ENCODE measurements around the gene PARK7. TPM values are rescaled to one million over a fixed set of nuclear protein-coding genes. Genes with fewer than 3 reads are reported as not detected.

Gene PARK7
- total RNA-seq, 2 donors from 2014 or later, result 247 to 273 TPM

DNA sequence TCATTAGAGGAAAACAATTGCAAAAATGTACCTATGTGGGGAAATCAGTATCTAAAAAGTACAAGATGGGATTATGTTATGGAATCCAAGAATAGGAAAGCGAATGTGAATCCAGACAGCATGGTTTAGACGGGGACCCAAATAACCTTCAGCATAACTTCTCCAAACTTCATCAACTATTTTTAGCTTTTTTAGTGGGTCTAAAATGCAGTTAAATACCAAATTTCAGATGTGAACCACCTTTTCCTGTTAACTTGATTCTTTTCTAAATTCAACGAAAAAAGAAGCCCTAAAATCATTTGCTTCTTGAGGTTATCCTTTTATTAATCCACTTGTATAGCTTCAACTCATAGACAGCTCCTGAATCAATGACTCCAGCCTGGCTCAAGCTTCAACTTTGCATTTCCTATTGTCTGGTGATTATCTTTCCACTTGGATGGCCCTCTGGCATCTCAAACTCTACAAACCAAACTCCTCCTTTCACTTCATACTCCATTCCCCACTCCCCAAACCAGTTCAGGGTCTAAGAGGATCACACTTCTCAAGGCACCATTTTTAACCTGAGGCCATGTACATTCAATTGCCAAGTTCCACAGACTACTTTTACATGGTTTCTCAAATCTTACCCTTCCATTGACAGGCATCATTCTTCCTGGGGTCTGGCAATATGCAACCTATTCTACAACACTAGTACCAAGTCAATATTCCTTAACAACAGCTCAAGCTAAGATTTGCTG lies 57.1 kb downstream of the PARK7 start:
- H3K36me3 Mint-ChIP-seq (ENCODE audit: insufficient read depth in 2 of 2), result no peaks in the 10 kb centered on the region
- no peaks in the 10 kb centered on the region for H3K9me3 Mint-ChIP-seq
- H3K27me3 Mint-ChIP-seq (ENCODE audit: low read depth), result peaks cover 60% of the 10 kb centered on the region
- ATAC-seq (replicated peaks in 1 of 2), result no peak
- H3K4me3 Mint-ChIP-seq, result no peak overlapping the region
- no peak for DNase-seq
- peaks cover 9% of the 10 kb centered on the region for H3K4me1 Mint-ChIP-seq (ENCODE audit: low read depth)
- no peak overlapping the region for H3K27ac Mint-ChIP-seq

DNA sequence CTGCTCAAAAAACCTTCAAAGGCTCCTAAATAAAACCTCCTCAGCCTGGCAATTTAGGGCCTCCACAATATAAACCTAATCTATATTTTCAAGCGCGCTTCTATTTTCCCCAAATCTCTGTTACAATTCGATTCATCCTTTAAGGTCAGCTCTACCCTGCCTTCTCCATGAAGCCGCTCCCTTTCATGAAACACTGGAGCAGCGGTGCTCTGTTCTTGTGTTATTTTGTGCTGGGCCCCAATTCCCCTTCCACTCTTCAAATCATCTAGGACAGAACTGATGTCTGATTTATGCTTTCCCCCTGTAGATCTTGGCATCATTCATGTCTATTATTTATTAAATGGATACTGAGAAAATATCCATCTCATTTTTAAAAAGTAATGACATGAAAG lies 57.7 kb downstream of the PARK7 start:
- no peak for DNase-seq
- Mint-ChIP-seq H3K36me3 (ENCODE audit: insufficient read depth in 2 of 2) (no peaks in the 10 kb centered on the region), H3K4me1 (ENCODE audit: low read depth) (peaks cover 9% of the 10 kb centered on the region), H3K9me3 (no peaks in the 10 kb centered on the region), H3K27ac (no peak overlapping the region), H3K27me3 (ENCODE audit: low read depth) (peaks cover 66% of the 10 kb centered on the region), H3K4me3 (no peak overlapping the region)
- no peak for ATAC-seq (replicated peaks in 1 of 2)

DNA sequence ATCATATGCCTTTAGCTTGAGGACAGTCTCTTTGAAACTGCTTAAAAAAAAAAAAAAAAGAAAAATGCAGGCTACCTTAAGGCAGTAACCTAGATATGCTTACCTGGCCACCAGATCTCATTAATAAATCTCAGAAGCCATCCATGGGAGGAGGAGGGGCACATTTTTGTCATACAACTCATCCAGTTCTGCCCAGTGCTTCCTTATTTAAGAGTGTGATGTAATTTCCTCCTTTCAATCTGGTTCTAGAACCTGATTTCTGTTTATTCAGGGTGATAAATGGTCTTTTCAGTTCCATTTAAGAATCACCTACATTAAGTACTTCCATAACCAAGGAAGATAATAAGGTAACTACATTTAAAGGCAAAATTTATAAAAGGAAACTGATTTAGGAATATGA lies 58.5 kb downstream of the PARK7 start:
- Mint-ChIP-seq H3K4me1 (ENCODE audit: low read depth) (peaks cover 7% of the 10 kb centered on the region), H3K9me3 (no peaks in the 10 kb centered on the region), H3K27me3 (ENCODE audit: low read depth) (peaks cover 74% of the 10 kb centered on the region), H3K4me3 (no peak overlapping the region), H3K36me3 (ENCODE audit: insufficient read depth in 2 of 2) (peaks cover under 1 to 1% of the 10 kb centered on the region in 2 donors), H3K27ac (no peak overlapping the region)
- ATAC-seq (replicated peaks in 1 of 2) (no peak), DNase-seq (no peak)

DNA sequence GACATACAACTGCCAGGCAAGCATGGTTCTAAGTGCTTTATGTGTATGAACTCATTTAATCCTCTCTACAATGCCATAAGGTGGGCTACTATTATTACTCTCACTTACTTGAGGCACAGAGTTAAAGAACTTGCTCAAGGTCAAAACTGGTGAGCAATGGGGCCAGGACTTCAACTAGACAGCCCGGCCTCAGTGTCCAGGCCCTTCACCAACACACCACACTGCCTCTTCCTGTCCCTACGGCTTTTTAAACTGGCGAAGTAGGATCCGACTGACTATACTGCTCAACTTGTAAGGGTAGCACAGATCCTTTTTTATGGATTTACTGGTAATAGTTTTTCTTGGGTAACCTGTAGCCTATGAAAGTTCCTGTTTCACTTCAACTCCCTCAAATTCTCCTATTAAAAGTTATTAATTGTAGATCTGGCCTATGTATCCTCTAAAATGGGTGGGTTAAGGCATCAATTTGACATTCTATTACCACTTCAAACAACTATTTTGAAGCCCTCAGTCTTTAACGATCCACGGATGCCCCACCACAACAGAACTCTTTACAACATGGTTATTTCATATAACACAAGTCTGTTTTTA lies 60.3 kb downstream of the PARK7 start:
- Mint-ChIP-seq H3K27me3 (ENCODE audit: low read depth) (peaks cover 69% of the 10 kb centered on the region), H3K27ac (no peak overlapping the region), H3K36me3 (ENCODE audit: insufficient read depth in 2 of 2) (peaks cover 5 to 7% of the 10 kb centered on the region in 2 donors)

DNA sequence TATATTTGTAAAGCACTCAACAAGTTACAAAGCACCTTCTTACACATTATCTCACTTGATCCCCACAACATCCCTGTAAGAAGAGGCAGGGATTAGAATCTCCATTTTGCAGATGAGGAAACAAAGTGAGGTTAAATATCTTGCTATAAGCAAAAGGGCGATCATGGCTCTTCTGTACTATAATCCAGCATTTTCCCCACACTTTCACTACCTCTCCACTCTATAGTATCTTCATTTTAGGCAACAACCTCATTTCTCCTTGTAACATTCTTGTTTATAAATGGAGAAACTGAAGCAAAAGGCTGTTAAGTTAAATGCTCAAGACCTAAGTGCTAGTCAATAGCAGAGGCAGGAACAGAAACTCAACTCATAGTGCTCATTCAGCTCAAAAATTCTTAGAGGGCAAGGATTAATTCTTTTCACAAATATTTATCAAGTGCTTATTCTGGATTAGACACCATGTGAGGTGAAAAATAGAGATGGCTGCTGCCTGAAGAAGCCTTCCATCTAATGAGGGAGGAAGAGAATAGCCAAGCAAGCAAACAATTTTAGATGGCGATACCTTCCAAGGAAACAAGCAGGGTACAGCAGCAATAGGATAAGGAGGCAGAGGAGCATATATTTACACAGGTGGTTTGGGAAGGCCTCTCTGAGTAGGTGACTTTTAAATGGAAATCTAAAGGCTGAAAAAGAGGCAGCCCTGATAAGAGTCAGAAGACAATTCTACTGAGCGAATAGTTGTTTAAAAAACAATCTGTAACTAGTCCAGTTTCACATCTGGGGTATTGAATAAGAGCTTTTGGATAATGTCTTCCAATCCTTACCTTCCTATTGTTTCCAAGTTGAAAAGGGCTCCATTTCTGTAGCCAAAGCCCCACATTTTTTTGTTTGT lies 61.1 kb downstream of the PARK7 start:
- Mint-ChIP-seq H3K36me3 (ENCODE audit: insufficient read depth in 2 of 2) (peaks cover 5 to 9% of the 10 kb centered on the region in 2 donors), H3K9me3 (peaks cover 0 to 3% of the 10 kb centered on the region in 2 donors), H3K27me3 (ENCODE audit: low read depth) (peaks cover 69% of the 10 kb centered on the region), H3K4me3 (no peak overlapping the region), H3K27ac (no peak overlapping the region), H3K4me1 (ENCODE audit: low read depth) (peaks cover 12% of the 10 kb centered on the region)
- no peak for DNase-seq
- ATAC-seq (replicated peaks in 1 of 2), result no peak

More for the DNA sequence above, 60.3 kb downstream of the PARK7 start:
- Mint-ChIP-seq H3K4me1 (ENCODE audit: low read depth) (peaks cover 10% of the 10 kb centered on the region), H3K4me3 (no peak overlapping the region), H3K9me3 (peaks cover 0 to 2% of the 10 kb centered on the region in 2 donors)
- ATAC-seq (replicated peaks in 1 of 2), result no peak
- DNase-seq, result no peak

DNA sequence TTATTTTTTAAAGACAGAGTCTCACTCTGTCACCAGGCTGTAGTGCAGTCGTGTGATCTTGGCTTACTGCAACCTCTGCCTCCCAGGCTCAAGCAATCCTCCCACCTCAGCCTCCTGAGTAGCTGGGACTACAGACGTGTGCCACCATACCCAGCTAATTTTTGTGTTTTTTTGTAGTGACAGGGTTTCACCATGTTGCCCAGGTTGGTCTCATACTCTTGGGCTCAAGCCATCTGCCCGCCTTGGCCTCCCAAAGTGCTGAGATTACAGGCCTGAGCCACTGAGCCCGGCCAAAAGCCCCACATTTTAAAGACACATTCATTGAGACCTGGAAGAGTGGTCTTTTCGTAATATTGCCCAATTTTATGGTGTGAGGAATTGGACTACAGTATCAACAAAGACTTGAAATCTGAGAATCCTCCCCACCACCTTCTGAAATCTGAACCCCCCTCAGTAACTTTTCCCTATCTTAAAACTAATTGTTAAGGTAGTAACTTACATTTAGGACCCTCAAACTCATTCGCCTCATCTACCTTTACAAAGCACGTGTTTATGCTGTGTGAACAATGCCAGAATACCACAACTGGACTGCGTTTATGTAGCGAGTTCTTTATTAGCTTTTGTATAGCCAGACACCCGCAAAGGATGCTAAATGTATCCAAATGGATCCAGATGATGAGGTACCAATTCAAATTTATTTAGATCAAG lies 61.9 kb downstream of the PARK7 start:
- H3K27me3 Mint-ChIP-seq (ENCODE audit: low read depth), result peaks cover 69% of the 10 kb centered on the region
- no peak overlapping the region for H3K27ac Mint-ChIP-seq
- peaks cover 0 to 3% of the 10 kb centered on the region in 2 donors for H3K9me3 Mint-ChIP-seq
- H3K4me3 Mint-ChIP-seq, result no peak overlapping the region
- DNase-seq (no peak), ATAC-seq (replicated peaks in 1 of 2) (no peak)
- H3K4me1 Mint-ChIP-seq (ENCODE audit: low read depth), result peaks cover 12% of the 10 kb centered on the region
- H3K36me3 Mint-ChIP-seq (ENCODE audit: insufficient read depth in 2 of 2), result peaks cover 5 to 9% of the 10 kb centered on the region in 2 donors

DNA sequence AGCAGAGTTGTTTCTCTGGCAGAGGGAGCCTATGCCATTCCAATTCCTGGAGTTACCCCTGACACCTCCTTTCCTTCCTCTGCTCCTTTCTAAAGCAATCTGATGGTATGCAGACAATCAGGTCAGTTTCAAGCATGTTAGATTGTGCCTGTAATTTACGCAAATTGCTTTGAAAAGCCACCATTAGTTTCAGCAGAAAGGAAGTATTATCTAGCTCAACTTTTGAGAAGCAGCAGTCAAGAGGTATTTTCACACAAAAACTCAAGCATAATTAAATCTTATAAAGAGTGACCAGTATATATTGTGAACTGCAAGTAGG lies 62.4 kb downstream of the PARK7 start:
- DNase-seq, result no peak
- Mint-ChIP-seq H3K36me3 (ENCODE audit: insufficient read depth in 2 of 2) (peaks cover 5 to 9% of the 10 kb centered on the region in 2 donors), H3K9me3 (peaks cover 0 to 3% of the 10 kb centered on the region in 2 donors)

DNA sequence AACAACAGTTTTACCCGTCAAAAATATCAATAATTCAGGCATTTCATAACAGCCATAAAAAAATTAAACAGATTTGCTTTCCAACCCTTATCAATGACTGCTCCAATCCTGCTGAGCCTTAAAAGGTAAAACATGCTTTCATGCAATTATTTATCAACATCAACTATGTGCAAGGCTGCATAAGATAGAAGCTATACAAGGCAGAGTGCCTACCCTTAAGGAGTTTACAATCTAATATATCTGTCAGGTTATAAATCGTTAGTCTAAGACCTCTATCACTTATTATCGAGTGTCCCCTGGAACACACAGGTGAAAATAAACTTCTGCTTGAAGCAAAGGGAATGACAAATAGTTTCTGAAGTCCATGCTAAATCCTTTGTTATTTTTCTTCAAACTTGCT lies 62.8 kb downstream of the PARK7 start:
- ATAC-seq (replicated peaks in 1 of 2) (no peak), DNase-seq (no peak)
- Mint-ChIP-seq H3K27ac (no peak overlapping the region), H3K27me3 (ENCODE audit: low read depth) (peaks cover 69% of the 10 kb centered on the region), H3K4me1 (ENCODE audit: low read depth) (peaks cover 12% of the 10 kb centered on the region), H3K36me3 (ENCODE audit: insufficient read depth in 2 of 2) (peaks cover 5 to 9% of the 10 kb centered on the region in 2 donors), H3K9me3 (peaks cover 0 to 3% of the 10 kb centered on the region in 2 donors), H3K4me3 (no peak overlapping the region)

More for the DNA sequence above, 62.4 kb downstream of the PARK7 start:
- no peak for ATAC-seq (replicated peaks in 1 of 2)
- H3K27ac Mint-ChIP-seq, result no peak overlapping the region
- H3K27me3 Mint-ChIP-seq (ENCODE audit: low read depth), result peaks cover 69% of the 10 kb centered on the region
- H3K4me1 Mint-ChIP-seq (ENCODE audit: low read depth), result peaks cover 12% of the 10 kb centered on the region
- no peak overlapping the region for H3K4me3 Mint-ChIP-seq

DNA sequence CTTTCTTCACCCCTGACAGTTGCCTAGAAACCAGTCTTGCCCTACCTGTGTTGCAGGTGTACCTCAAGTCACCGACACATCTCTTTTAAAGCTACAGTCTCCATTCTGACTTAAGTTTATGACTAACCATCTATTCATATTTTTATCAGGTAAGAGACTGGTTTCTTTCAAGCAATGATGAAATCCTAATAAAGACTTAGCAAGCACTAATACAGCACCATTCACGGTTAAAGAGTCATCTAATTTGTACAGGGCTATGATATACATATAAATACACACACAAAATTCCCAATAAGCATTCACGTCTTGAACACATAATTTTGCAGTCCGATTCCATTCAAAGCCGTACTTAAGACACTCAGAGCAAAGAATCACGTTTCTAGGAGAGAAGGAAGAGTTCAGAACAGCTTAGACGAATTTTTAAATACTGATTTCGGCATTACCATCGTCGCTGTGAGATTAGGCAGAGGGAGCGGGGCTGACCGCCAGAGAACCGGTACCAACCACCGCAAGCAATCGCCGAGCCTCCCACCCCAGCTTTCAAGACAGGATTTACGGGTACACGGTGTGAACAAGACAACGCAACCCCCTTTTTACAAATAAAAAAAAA lies 63.7 kb downstream of the PARK7 start:
- DNase-seq, result no peak
- Mint-ChIP-seq H3K4me3 (peak overlapping the region; percentile 84 to 90), H3K27me3 (ENCODE audit: low read depth) (peaks cover 69% of the 10 kb centered on the region), H3K36me3 (ENCODE audit: insufficient read depth in 2 of 2) (peaks cover 5 to 9% of the 10 kb centered on the region in 2 donors), H3K4me1 (ENCODE audit: low read depth) (peaks cover 12% of the 10 kb centered on the region), H3K27ac (peak overlapping the region; percentile 68), H3K9me3 (peaks cover 0 to 3% of the 10 kb centered on the region in 2 donors)
- no peak for ATAC-seq (replicated peaks in 1 of 2)

DNA sequence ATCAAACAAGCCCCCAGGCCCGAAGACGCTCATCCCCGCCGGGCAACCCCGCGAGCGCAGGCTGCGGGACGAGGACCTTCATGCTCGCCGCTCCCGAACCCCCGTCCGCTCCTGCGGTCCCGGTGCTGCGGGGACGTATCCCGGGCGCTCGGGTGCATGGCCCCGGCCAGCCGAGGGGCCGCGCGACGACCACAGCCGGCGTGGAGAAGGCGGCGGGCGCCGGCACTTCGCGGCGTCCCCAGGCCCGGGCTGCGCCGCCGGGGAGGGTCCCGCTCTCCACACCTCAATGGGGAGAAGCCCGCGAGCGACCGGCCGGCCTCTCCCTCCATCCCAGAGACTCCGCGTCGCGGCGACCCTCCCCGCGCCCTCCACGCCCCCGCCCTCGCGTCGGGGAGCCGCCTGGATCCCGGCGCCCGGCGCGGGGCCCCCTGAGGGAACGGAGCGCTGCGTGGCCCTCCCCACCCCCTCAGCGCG lies 64.2 kb downstream of the PARK7 start:
- ATAC-seq (replicated peaks in 1 of 2) (peak; percentile 42 to 44), DNase-seq (peak; percentile 12 to 36)
- Mint-ChIP-seq H3K9me3 (peaks cover 0 to 3% of the 10 kb centered on the region in 2 donors), H3K36me3 (ENCODE audit: insufficient read depth in 2 of 2) (peaks cover 5 to 9% of the 10 kb centered on the region in 2 donors), H3K4me1 (ENCODE audit: low read depth) (peaks cover 12% of the 10 kb centered on the region), H3K4me3 (peak overlapping the region; percentile 84 to 90), H3K27ac (peak overlapping the region; percentile 68), H3K27me3 (ENCODE audit: low read depth) (peaks cover 69% of the 10 kb centered on the region)

DNA sequence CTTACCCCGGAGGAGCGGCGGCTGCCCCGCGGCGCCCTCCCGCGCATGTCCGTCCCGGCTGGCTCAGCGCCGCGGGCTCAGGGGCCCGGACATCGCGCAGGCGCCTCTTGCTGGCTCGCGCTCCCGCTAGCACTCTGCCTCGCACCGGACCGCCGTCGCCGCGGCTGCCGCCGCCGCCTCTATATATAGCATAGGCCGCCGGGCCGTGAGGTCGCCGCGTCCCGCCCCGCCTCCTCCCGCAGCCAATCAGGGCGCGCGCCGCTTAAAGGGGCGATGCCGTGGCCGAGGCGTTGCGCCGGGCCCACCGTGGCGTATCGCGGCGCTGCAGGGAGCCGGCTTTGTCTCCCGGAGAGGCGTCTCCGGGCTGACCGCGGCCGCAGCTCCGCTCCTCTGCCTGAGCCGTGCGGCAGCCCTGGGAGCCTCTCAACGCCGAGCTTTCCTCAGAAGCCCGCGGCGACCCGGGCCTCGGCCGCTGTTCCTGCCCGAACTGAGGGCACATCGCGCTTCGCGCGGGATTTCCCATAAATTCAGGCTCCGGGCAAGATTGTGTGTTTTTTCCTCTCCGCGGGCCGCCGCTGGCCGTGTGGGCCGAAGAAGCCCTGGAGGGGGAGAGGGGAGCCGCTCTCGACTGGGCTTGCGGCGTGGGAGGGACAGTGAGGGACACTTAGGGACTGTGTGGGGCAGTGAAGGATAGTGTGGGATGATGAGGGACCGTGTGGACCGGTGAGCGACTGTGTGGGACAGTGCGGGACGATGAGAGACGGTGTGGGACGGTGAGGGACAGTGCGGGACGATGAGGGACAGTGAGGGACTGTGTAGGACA lies 64.9 kb downstream of the PARK7 start, which contains the start of gene ERRFI1:
Gene ERRFI1 (minus strand): TSS at position 157 of the 823 bp plus-strand sequence. CDS start 10,690 bp downstream, outside the sequence.
- peak within 1 kb of the TSS; percentile 84 to 90 for H3K4me3 Mint-ChIP-seq
- H3K27me3 Mint-ChIP-seq (ENCODE audit: low read depth), result peaks cover 69% of the 10 kb centered on the region
- ATAC-seq (replicated peaks in 1 of 2), result peak; percentile 97
- peaks cover 0 to 3% of the 10 kb centered on the region in 2 donors for H3K9me3 Mint-ChIP-seq
- peaks cover 12% of the 10 kb centered on the region for H3K4me1 Mint-ChIP-seq (ENCODE audit: low read depth)
- H3K36me3 Mint-ChIP-seq (ENCODE audit: insufficient read depth in 2 of 2), result peaks cover 5 to 9% of the 10 kb centered on the region in 2 donors
- peak within 1 kb of the TSS; percentile 68 for H3K27ac Mint-ChIP-seq
- DNase-seq, result peak; percentile 93
